ENCODE data around the gene PXDC1. TPM values are rescaled to one million over a fixed set of nuclear protein-coding genes. Genes with fewer than 3 reads are reported as not detected.
A peak's percentile ranks its signal among the peaks of the same experiment; 100 is the strongest.

The PXDC1 gene
- total and polyA plus RNA-seq, 4 donors, result 21.0 to 53.8 (median 43.3) TPM

DNA sequence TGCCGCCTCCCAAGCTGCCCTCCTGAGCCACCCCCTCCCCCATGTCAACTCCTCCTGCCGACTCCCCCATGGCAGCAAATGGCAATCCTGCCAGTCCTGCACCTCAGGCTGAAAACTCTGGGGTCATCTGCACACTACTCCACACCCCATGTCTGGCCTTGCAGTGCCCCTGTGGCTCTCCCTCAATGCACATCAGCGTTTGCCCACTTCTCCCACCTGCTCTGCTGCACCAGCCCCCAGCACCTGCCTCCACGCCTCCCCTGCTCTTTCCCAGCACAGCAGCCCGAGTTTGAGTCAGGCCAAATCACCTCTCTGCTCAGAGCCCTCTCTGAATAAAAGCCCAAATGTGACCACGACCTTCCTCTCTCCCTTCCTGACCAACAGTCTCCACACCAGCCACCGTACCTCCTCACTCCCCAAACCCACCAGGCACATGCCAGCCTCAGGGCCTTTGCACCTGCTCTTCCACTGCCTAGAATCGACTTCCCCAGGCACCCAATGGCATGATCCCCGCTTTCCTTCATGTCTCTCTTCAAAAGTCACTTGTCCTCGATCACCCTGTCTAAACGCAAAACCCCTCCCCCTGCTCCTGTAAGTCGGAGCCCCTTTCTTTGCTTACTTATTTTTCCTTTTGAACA, 4.3 kb downstream of the PXDC1 start:
- TF ChIP-seq, protein P1, sequence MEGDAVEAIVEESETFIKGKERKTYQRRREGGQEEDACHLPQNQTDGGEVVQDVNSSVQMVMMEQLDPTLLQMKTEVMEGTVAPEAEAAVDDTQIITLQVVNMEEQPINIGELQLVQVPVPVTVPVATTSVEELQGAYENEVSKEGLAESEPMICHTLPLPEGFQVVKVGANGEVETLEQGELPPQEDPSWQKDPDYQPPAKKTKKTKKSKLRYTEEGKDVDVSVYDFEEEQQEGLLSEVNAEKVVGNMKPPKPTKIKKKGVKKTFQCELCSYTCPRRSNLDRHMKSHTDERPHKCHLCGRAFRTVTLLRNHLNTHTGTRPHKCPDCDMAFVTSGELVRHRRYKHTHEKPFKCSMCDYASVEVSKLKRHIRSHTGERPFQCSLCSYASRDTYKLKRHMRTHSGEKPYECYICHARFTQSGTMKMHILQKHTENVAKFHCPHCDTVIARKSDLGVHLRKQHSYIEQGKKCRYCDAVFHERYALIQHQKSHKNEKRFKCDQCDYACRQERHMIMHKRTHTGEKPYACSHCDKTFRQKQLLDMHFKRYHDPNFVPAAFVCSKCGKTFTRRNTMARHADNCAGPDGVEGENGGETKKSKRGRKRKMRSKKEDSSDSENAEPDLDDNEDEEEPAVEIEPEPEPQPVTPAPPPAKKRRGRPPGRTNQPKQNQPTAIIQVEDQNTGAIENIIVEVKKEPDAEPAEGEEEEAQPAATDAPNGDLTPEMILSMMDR (IDR thresholded peaks at IDR 0.05; ENCODE audit: control extremely low read depth, extremely low read depth), result no peak
- Histone ChIP-seq H3K4me1 (ENCODE audit: control insufficient read depth in 5 of 5, insufficient read depth in 5 of 5, low read length in 5 of 5) (peaks cover 0 to 28% (median 14%) of the 10 kb centered on the region in 5 donors), H3K36me3 (ENCODE audit: control insufficient read depth in 4 of 4, insufficient read depth in 4 of 4, low read length in 4 of 4) (peaks cover 0 to 6% (median 0%) of the 10 kb centered on the region in 4 donors), H3K4me3 (no peak overlapping the region), H3K27ac (ENCODE audit: low read depth in 1 of 2, low read length in 1 of 2) (no peak overlapping the region), H3K9me3 (ENCODE audit: control insufficient read depth in 4 of 4, insufficient read depth in 3 of 4, low read length in 3 of 4) (no peaks in the 10 kb centered on the region), H3K9ac (ENCODE audit: insufficient read depth in 1 of 2, low read length in 2 of 2) (no peak overlapping the region), H3K27me3 (ENCODE audit: control insufficient read depth in 3 of 3, insufficient read depth in 3 of 3, low read length in 2 of 3) (no peaks in the 10 kb centered on the region)
- DNase-seq (no peak), ATAC-seq (ENCODE audit: insufficient read depth, low FRiP score) (no peak)
- WGBS, 2 donors, result 86 to 88% methylated on average over 12 of the region's 12 CpGs

DNA sequence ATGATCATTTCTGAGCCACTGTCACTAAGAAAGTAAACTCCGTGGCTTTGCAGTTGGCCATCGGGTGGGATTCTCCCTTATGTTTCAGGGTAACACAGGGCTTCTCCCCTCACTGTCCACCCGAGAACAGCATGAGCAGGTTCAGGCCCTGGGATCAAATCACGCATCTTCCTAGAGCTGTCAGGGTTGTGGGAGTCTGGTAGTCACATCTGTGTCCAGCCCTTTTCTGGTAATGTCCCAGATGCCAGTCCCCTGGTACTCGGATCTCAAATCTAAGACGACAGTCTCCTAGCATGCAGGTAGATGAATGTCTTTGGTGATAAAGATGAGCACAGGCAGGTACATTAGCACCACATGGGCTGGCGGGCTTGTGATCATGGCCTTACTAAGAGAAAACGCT, 4.8 kb downstream of the PXDC1 start:
- Histone ChIP-seq H3K27ac (ENCODE audit: low read depth in 1 of 2, low read length in 1 of 2) (peak overlapping the region in 1 of 2 donors; percentile 32), H3K27me3 (ENCODE audit: control insufficient read depth in 3 of 3, insufficient read depth in 3 of 3, low read length in 2 of 3) (no peaks in the 10 kb centered on the region), H3K36me3 (ENCODE audit: control insufficient read depth in 4 of 4, insufficient read depth in 4 of 4, low read length in 4 of 4) (peaks cover 0 to 6% (median 0%) of the 10 kb centered on the region in 4 donors), H3K9ac (ENCODE audit: insufficient read depth in 1 of 2, low read length in 2 of 2) (no peak overlapping the region), H3K4me1 (ENCODE audit: control insufficient read depth in 5 of 5, insufficient read depth in 5 of 5, low read length in 5 of 5) (peaks cover 0 to 28% (median 14%) of the 10 kb centered on the region in 5 donors), H3K4me3 (no peak overlapping the region), H3K9me3 (ENCODE audit: control insufficient read depth in 4 of 4, insufficient read depth in 3 of 4, low read length in 3 of 4) (no peaks in the 10 kb centered on the region)
- DNase-seq, result no peak
- 90 to 93% methylated on average over 8 of the region's 8 CpGs for WGBS, 2 donors
- TF ChIP-seq, protein P1 (IDR thresholded peaks at IDR 0.05; ENCODE audit: control extremely low read depth, extremely low read depth), result no peak
- ATAC-seq (ENCODE audit: insufficient read depth, low FRiP score), result no peak

DNA sequence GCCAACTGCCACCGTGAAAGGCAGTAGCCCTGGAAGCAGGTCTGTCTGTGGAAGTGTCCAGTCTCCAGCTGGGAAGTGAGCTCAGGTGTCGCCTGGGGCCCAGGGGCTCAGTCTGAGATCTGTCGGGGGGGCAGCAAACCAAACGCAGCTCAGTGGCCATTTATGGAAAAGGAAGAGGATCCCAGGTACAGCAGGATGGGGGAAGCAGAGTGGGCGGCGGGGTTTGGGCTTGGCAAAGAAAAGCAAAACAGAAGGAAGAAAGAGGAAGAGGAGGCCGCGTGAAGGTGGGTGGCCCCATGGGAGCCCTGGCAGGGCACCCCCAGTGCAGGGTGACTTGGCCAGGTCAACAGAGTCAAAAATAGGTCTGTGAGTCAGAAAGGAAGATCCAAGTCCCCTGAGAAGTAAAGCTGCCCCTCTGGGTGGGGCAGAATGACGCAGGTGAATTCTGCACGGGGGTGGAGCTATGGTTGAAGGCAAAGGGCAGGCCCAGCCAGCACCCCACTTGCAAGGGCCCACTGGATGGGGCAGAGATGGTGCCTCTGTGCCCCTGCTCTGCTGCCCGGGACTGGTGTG, 5.3 kb downstream of the PXDC1 start:
- Histone ChIP-seq H3K36me3 (ENCODE audit: control insufficient read depth in 4 of 4, insufficient read depth in 4 of 4, low read length in 4 of 4) (peaks cover 0 to 8% (median 0%) of the 10 kb centered on the region in 4 donors), H3K4me1 (ENCODE audit: control insufficient read depth in 5 of 5, insufficient read depth in 5 of 5, low read length in 5 of 5) (peaks cover 0 to 28% (median 14%) of the 10 kb centered on the region in 5 donors), H3K9ac (ENCODE audit: insufficient read depth in 1 of 2, low read length in 2 of 2) (no peak overlapping the region), H3K9me3 (ENCODE audit: control insufficient read depth in 4 of 4, insufficient read depth in 3 of 4, low read length in 3 of 4) (no peaks in the 10 kb centered on the region), H3K27me3 (ENCODE audit: control insufficient read depth in 3 of 3, insufficient read depth in 3 of 3, low read length in 2 of 3) (no peaks in the 10 kb centered on the region), H3K4me3 (no peak overlapping the region), H3K27ac (ENCODE audit: low read depth in 1 of 2, low read length in 1 of 2) (peak overlapping the region in 1 of 2 donors; percentile 37)
- 51 to 68% methylated on average over 11 of the region's 11 CpGs for WGBS, 2 donors
- TF ChIP-seq, protein P1 (IDR thresholded peaks at IDR 0.05; ENCODE audit: control extremely low read depth, extremely low read depth), result no peak
- ATAC-seq (ENCODE audit: insufficient read depth, low FRiP score) (no peak), DNase-seq (no peak)

Measured in lung (tissue), 12 donors.